Gastrocnemius medialis (tissue), 4 donors: ENCODE results near the gene DENND1A. TPM values are rescaled to one million over a fixed set of nuclear protein-coding genes. Genes with fewer than 3 reads are reported as not detected.
"Not testable (repeated sequence)": the region's sequence is repeated elsewhere in the genome, so short reads cannot be mapped to it uniquely, and the experiment has no call there.

Source experiments
- ATAC-seq, 2 donors: fragments of 150-250 bp; one replicate each; pipeline ENCODE4 v1.9.1; 2016
- DNase-seq, 2 donors: peaks; one replicate each; pipeline ENCODE4 v3.0.0-alpha.2; 2019
- H3K27ac ChIP-seq, 4 donors: fragments of 200-600 bp; sonication (generic); 1 replicate in 1 of 4; 2 replicates in 3 of 4; pipeline ENCODE4 v1.5.1; 2016 to 2018; ENCODE audit warnings: mild to moderate bottlenecking in 2 of 4, moderate library complexity in 1 of 4
- H3K27me3 ChIP-seq, 3 donors: fragments of 200-600 bp; sonication (generic) in 2 of 3; 1 replicate in 1 of 3; 2 replicates in 2 of 3; pipeline versions ENCODE4 v1.5.1 to v1.6.0; 2016 to 2019; ENCODE audit warnings: mild to moderate bottlenecking in 1 of 3, moderate library complexity in 1 of 3
- H3K36me3 ChIP-seq, 2 donors: fragments of 200-600 bp; sonication (generic) in 1 of 2; one replicate each; pipeline ENCODE4 v1.5.1; 2017 to 2018
- H3K4me1 ChIP-seq, 2 donors: fragments of 200-600 bp; sonication (generic) in 1 of 2; one replicate each; pipeline ENCODE4 v1.5.1; 2016 to 2017; ENCODE audit warnings: mild to moderate bottlenecking in 2 of 2
- H3K4me3 ChIP-seq, 4 donors: fragments of 200-600 bp; sonication (generic) in 3 of 4; 1 replicate in 1 of 4; 2 replicates in 3 of 4; pipeline ENCODE4 v1.5.1; 2016 to 2019; ENCODE audit warnings: mild to moderate bottlenecking in 2 of 4
- H3K9me3 ChIP-seq, 3 donors: fragments of 200-600 bp; sonication (generic) in 2 of 3; 1 replicate in 1 of 3; 2 replicates in 2 of 3; pipeline ENCODE4 v1.5.1; 2016 to 2019
- CTCF ChIP-seq, 5 experiments: fragments of 450-650 bp in 3 of 5; fragments of 200-600 bp in 2 of 5; sonication (generic) in 2 of 5; IDR thresholded peaks in 4 of 5; conservative IDR thresholded peaks in 1 of 5; 1 replicate in 4 of 5; 2 replicates in 1 of 5; pipeline ENCODE4 v1.5.1; 2016 to 2019; ENCODE audit warnings: antibody characterized with exemption in 5 of 5, mild to moderate bottlenecking in 3 of 5, moderate library complexity in 3 of 5
- POLR2A ChIP-seq, 2 donors: fragments of 450-650 bp; IDR thresholded peaks; one replicate each; pipeline ENCODE4 v1.6.1; 2017; ENCODE audit warnings: antibody characterized with exemption in 2 of 2, mild to moderate bottlenecking in 2 of 2, moderate library complexity in 2 of 2
- in situ Hi-C, 4 donors: fragments of 200-750 bp; cut with MboI; loops; one replicate each; pipeline versions ENCODE4 v1.15.0 to v1.8.0; 2017; ENCODE audit warnings: low sequenced_read_pairs in 4 of 4
- intact Hi-C: fragments of 100-400 bp; cut with DNase I; formaldehyde crosslinking; loops from one replicate; pipeline ENCODE4 v1.15.1; 2023; ENCODE audit warnings: low total_unique reads
- total RNA-seq, 4 donors: library from RNA; depleted of rRNA; stranded (reverse); fragments of >200 nt; gene quantifications; one replicate each; pipeline versions ENCODE4 v1.1.0 to v1.2.3, GENCODE V29; 2016

The DENND1A gene
- total RNA-seq, 4 donors from 2014 or later = 14.1 to 24.6 (median 16.4) TPM

DNA sequence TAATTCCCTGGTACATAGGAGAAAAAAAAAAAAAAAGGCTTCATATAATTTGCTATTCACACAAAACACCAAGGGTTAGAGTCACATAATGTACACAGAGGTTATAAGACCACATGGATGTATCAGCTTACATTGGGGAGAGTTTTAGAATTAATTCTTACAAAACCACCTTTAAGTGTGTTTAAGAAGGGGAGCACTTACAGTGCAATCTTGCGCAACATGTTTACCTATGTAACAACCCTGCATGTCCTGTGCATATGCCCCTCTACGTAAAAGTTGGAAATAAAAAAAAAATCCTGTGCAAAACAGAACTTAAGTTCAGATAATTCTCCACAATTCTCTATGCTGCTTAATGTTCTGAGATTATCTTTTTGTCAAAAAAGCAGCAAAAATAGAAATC is 190.0 kb downstream of the DENND1A start:
- no peak for ATAC-seq
- in situ Hi-C loops = loop anchor here in 1 of 4 donors (25.0 kb wide), 1 partner anchor 297 kb away; no protein-coding TSS in a partner anchor

GRCh38 chr9:123739387-123739786 is 190.5 kb downstream of the DENND1A start:
- intact Hi-C loops = no loop called here
- Histone ChIP-seq H3K27ac (no peak overlapping the region), H3K4me1 (peaks cover 8 to 19% of the 10 kb centered on the region in 2 donors), H3K36me3 (no peaks in the 10 kb centered on the region), H3K27me3 (no peaks in the 10 kb centered on the region), H3K4me3 (no peak overlapping the region), H3K9me3 (no peaks in the 10 kb centered on the region)
- in situ Hi-C loops = loop anchor here in 1 of 4 donors (25.0 kb wide), 1 partner anchor 298 kb away; no protein-coding TSS in a partner anchor
- ATAC-seq = no peak
- no peak for TF ChIP-seq CTCF (IDR thresholded peaks at IDR 0.05 in 4 of 5, conservative IDR thresholded peaks at IDR 0.05 in 1 of 5)
- no peak for DNase-seq

More for the DNA sequence above, 190.0 kb downstream of the DENND1A start:
- TF ChIP-seq POLR2A (IDR thresholded peaks at IDR 0.05) (no peak), CTCF (IDR thresholded peaks at IDR 0.05 in 4 of 5, conservative IDR thresholded peaks at IDR 0.05 in 1 of 5) (no peak)
- intact Hi-C loops = loop anchor here (10.0 kb wide), 1 partner anchor 185 kb away; no protein-coding TSS in a partner anchor
- no peaks in the 10 kb centered on the region for H3K36me3 ChIP-seq
- H3K9me3 ChIP-seq = no peaks in the 10 kb centered on the region
- H3K4me3 ChIP-seq = no peak overlapping the region
- H3K27ac ChIP-seq = no peak overlapping the region
- no peaks in the 10 kb centered on the region for H3K27me3 ChIP-seq
- DNase-seq = no peak
- peaks cover 8 to 19% of the 10 kb centered on the region in 2 donors for H3K4me1 ChIP-seq

GRCh38 chr9:123738648-123739047 is 191.3 kb downstream of the DENND1A start:
- Histone ChIP-seq H3K27ac (no peak overlapping the region), H3K4me3 (no peak overlapping the region), H3K4me1 (peaks cover 8 to 19% of the 10 kb centered on the region in 2 donors), H3K9me3 (no peaks in the 10 kb centered on the region), H3K27me3 (no peaks in the 10 kb centered on the region), H3K36me3 (no peaks in the 10 kb centered on the region)
- in situ Hi-C loops = loop anchor here in 1 of 4 donors (25.0 kb wide), 1 partner anchor 299 kb away; no protein-coding TSS in a partner anchor
- no peak for TF ChIP-seq CTCF (IDR thresholded peaks at IDR 0.05 in 4 of 5, conservative IDR thresholded peaks at IDR 0.05 in 1 of 5)
- TF ChIP-seq POLR2A (IDR thresholded peaks at IDR 0.05) = no peak
- intact Hi-C loops = no loop called here
- ATAC-seq (no peak), DNase-seq (no peak)

DNA sequence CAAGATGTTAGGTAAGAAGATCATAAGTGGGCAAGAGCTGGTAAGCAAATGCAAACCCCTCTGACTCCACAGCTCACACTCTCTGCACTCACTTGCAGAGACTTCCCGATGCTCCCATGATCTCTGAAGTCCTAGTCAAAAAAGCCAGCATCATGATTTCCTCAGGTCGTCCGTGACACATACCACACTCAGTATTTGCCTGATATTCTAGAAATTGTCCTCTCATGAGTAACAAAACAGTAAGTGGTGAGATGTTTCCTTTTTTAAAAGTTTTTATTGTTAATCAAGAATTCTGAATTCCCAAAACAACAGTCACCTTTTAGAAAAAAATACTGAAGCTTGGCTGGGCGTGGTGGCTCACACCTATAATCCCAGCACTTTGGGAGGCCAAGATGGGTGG is 194.6 kb downstream of the DENND1A start:
- intact Hi-C loops (no loop called here), in situ Hi-C loops (loop anchor here in 1 of 4 donors (25.0 kb wide), 1 partner anchor 302 kb away; no protein-coding TSS in a partner anchor)
- Histone ChIP-seq H3K27me3 (no peaks in the 10 kb centered on the region), H3K36me3 (no peaks in the 10 kb centered on the region), H3K27ac (no peak overlapping the region), H3K4me1 (peaks cover 0 to 7% of the 10 kb centered on the region in 2 donors), H3K4me3 (no peak overlapping the region), H3K9me3 (no peaks in the 10 kb centered on the region)
- TF ChIP-seq POLR2A (IDR thresholded peaks at IDR 0.05) (no peak), CTCF (IDR thresholded peaks at IDR 0.05 in 4 of 5, conservative IDR thresholded peaks at IDR 0.05 in 1 of 5) (no peak)
- ATAC-seq (no peak), DNase-seq (no peak)

DNA sequence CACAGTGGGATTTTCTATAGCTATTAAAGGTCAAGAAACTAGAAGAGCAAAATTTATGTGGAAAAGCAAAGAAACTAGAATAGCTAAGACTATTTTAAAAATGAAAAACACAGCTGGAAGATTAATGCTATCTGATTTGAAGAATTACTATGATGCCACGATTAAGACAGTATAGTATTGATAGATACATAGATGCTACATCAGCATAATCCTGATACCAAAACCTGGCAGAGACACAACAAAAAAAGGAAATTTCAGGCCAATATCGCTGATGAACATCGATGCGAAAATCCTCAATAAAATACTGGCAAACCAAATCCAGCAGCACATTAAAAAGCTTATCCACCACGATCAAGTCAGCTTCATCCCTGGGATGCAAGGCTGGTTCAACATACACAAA is 201.4 kb downstream of the DENND1A start:
- in situ Hi-C loops = loop anchor here in 1 of 4 donors (25.0 kb wide), 1 partner anchor 309 kb away; no protein-coding TSS in a partner anchor
- H3K9me3 ChIP-seq, H3K27me3 ChIP-seq, ATAC-seq, H3K4me3 ChIP-seq, DNase-seq, intact Hi-C loops, H3K4me1 ChIP-seq, H3K36me3 ChIP-seq, H3K27ac ChIP-seq: not testable (repeated sequence)
